Gastroesophageal sphincter (tissue), 3 donors: ENCODE results near the gene COL25A1.

Source experiments
- EP300 ChIP-seq: sonication (generic); formaldehyde crosslinking; IDR thresholded peaks from one replicate; pipeline ENCODE4 v1.6.1; 2017; ENCODE audit warnings: antibody characterized with exemption, mild to moderate bottlenecking
- POLR2A ChIP-seq, 2 donors: fragments of 450-650 bp; IDR thresholded peaks; one replicate each; pipeline ENCODE4 v1.6.1; 2017; ENCODE audit warnings: antibody characterized with exemption in 2 of 2, mild to moderate bottlenecking in 2 of 2, moderate library complexity in 1 of 2
- TF ChIP-seq, protein P1 (sequence below), 4 experiments: fragments of 200-600 bp in 2 of 4; fragments of 450-650 bp in 2 of 4; sonication (generic) in 1 of 4; IDR thresholded peaks; one replicate each; pipeline ENCODE4 v1.5.1; 2017 to 2019; ENCODE audit warnings: antibody characterized with exemption in 4 of 4, mild to moderate bottlenecking in 2 of 4, moderate library complexity in 2 of 4

- no peak for TF ChIP-seq POLR2A (IDR thresholded peaks at IDR 0.05)
- TF ChIP-seq, protein P1, sequence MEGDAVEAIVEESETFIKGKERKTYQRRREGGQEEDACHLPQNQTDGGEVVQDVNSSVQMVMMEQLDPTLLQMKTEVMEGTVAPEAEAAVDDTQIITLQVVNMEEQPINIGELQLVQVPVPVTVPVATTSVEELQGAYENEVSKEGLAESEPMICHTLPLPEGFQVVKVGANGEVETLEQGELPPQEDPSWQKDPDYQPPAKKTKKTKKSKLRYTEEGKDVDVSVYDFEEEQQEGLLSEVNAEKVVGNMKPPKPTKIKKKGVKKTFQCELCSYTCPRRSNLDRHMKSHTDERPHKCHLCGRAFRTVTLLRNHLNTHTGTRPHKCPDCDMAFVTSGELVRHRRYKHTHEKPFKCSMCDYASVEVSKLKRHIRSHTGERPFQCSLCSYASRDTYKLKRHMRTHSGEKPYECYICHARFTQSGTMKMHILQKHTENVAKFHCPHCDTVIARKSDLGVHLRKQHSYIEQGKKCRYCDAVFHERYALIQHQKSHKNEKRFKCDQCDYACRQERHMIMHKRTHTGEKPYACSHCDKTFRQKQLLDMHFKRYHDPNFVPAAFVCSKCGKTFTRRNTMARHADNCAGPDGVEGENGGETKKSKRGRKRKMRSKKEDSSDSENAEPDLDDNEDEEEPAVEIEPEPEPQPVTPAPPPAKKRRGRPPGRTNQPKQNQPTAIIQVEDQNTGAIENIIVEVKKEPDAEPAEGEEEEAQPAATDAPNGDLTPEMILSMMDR (IDR thresholded peaks at IDR 0.05), result no peak
- TF ChIP-seq EP300, result no peak
Observed at GRCh38 chr4:109218288-109218687, 84.2 kb downstream of the COL25A1 start.
